Heart right ventricle (tissue), 16 donors: ENCODE results near the gene SMIM33. TPM values are rescaled to one million over a fixed set of nuclear protein-coding genes. Genes with fewer than 3 reads are reported as not detected.

Experiments
- ATAC-seq, 8 donors: fragments of 200-7000 bp; cut with Tn5 transposase; one replicate each; pipeline ENCODE4 v1.9.1; 2020; ENCODE audit warnings: mild to moderate bottlenecking in 8 of 8, moderate library complexity in 8 of 8, moderate number of reproducible peaks in 1 of 8
- DNase-seq, 2 donors: peaks; one replicate each; pipeline ENCODE4 v3.0.0-alpha.2; 2020
- H3K27ac ChIP-seq, 10 donors: fragments of 200-600 bp; sonication (generic) in 2 of 10; one replicate each; pipeline versions ENCODE4 v1.5.0 to v1.8.0; 2020 to 2022; ENCODE audit warnings: mild to moderate bottlenecking in 3 of 10
- H3K27me3 ChIP-seq, 7 donors: fragments of 200-600 bp; one replicate each; pipeline ENCODE4 v1.8.0; 2021 to 2022; ENCODE audit warnings: mild to moderate bottlenecking in 2 of 7
- H3K36me3 ChIP-seq, 9 donors: fragments of 200-600 bp; sonication (generic) in 1 of 9; one replicate each; pipeline versions ENCODE4 v1.5.0 to v1.8.0; 2020 to 2022; ENCODE audit warnings: mild to moderate bottlenecking in 2 of 9
- H3K4me1 ChIP-seq, 9 donors: fragments of 200-600 bp; sonication (generic) in 1 of 9; one replicate each; pipeline versions ENCODE4 v1.5.0 to v1.8.0; 2020 to 2022; ENCODE audit warnings: mild to moderate bottlenecking in 4 of 9
- H3K4me3 ChIP-seq, 10 donors: fragments of 200-600 bp; sonication (generic) in 2 of 10; one replicate each; pipeline versions ENCODE4 v1.5.0 to v1.8.0; 2020 to 2022; ENCODE audit warnings: mild to moderate bottlenecking in 7 of 10, moderate library complexity in 2 of 10
- H3K9me3 ChIP-seq, 11 donors: fragments of 200-600 bp in 10 of 11; sonication (generic) in 2 of 11; one replicate each; pipeline versions ENCODE4 v1.5.0 to v1.8.0; 2013 to 2022; ENCODE audit warnings: mild to moderate bottlenecking in 2 of 11, control low read depth in 1 of 11, moderate library complexity in 1 of 11
- WGBS, 2 donors: extraction: QIAGEN DNeasy Blood & Tissue Kit; methylation state at CpG; one replicate each; pipeline ENCODE4 v1.1.7; 2013; ENCODE audit warnings: inconsistent platforms in 1 of 2; 5-methylcytosine and 5-hydroxymethylcytosine counted together
- intact Hi-C, 10 donors: fragments of 100-400 bp; cut with DNase I; formaldehyde crosslinking; loops; one replicate each; pipeline versions ENCODE4 v1.11.1 to v1.14.2; 2022
- polyA plus RNA-seq, 2 donors: library from polyadenylated mRNA; stranded (reverse); fragments of 200-250 nt; gene quantifications; one replicate each; pipeline ENCODE4 v1.2.3, GENCODE V29; 2013
- total RNA-seq, 10 donors: library from RNA; stranded (reverse); fragmentation: NEBNext Ultra II Directional in 3 of 10; extraction: Animal tissue kit (Norgen Biotek cat#: 25700) in 3 of 10; gene quantifications; one replicate each; pipeline versions ENCODE4 v1.2.1 to v1.2.4, GENCODE V29; 2021 to 2023
- TF ChIP-seq, protein P1 (sequence below), 9 donors: fragments of 200-600 bp; sonication (generic) in 2 of 9; IDR thresholded peaks; one replicate each; pipeline versions ENCODE4 v1.5.0 to v1.8.0; 2021 to 2022; ENCODE audit warnings: antibody characterized with exemption in 9 of 9, mild to moderate bottlenecking in 5 of 9, moderate library complexity in 1 of 9
- donor health status: Arrhythmogenic right ventricular cardiomyopathy.
- donor health status: ischemic (EF 13 %, LVEDD 7.1; RV severe dilation, severe dysfunction).
- donor health status: healthy with polysubstance abuse.
- donor health status: DM: no; HTN: yes; CAD: no.
- donor health status: DM: no; HTN: no; CAD: no.
- donor health status: ischemic (EF 25% LVEDD 6.9; RV normal size, moderate dysfunction).
- donor health status: ischemic (EF 25% LVEDD 5.7; RV mildly dilated, moderate dysfunction).
- donor health status: healthy.
- donor health status: DM: yes; HTN: yes; CAD: no.
- donor health status: Ischemic cardiomyopathy.
- donor health status: ischemic (EF 35%, LVEDD 5.7; RV mildly dilated, moderate dysfunction).
- donor health status: nonischemic (EF 11% LVEDD 7.7; RV severe dilation, severe dysfunction).
- donor health status: DM: yes; HTN: yes; CAD: no.
- donor health status: PGD.
- donor health status: ischemic (EF 29% LVEDD 5.4; RV normal size, mild dysfunction).
- donor health status: nonischemic (EF 23%, LVEDD 6.1; RV moderate dilation, normal function).

Gene SMIM33
- total and polyA plus RNA-seq, 12 donors, result not detected

DNA sequence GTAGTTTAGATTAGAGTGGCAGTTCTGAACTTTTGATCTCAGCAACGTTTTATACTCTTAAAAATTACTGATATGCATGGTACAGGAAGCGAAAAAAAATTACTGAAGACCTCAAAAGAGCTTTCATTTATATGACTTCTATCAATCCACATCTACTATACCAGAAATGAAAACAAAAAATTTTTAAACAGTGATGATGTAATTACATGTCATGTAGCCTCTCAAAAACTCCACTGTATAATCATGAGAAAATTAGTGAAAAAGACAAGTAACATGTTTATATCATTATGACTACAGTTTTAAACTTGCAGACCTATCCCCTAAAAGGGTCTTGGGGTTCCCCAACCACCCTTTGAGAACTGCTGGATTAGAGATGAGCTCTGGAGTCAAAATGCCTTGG, 40.8 kb upstream of the SMIM33 start:
- H3K36me3 ChIP-seq, result peaks cover 0 to 100% (median 37%) of the 10 kb centered on the region in 9 donors
- DNase-seq (no peak), ATAC-seq (no peak)
- H3K4me3 ChIP-seq, result no peak overlapping the region
- no peaks in the 10 kb centered on the region for H3K4me1 ChIP-seq
- intact Hi-C loops, result no loop called here
- no peaks in the 10 kb centered on the region for H3K27me3 ChIP-seq
- no peaks in the 10 kb centered on the region for H3K9me3 ChIP-seq
- TF ChIP-seq, protein P1, sequence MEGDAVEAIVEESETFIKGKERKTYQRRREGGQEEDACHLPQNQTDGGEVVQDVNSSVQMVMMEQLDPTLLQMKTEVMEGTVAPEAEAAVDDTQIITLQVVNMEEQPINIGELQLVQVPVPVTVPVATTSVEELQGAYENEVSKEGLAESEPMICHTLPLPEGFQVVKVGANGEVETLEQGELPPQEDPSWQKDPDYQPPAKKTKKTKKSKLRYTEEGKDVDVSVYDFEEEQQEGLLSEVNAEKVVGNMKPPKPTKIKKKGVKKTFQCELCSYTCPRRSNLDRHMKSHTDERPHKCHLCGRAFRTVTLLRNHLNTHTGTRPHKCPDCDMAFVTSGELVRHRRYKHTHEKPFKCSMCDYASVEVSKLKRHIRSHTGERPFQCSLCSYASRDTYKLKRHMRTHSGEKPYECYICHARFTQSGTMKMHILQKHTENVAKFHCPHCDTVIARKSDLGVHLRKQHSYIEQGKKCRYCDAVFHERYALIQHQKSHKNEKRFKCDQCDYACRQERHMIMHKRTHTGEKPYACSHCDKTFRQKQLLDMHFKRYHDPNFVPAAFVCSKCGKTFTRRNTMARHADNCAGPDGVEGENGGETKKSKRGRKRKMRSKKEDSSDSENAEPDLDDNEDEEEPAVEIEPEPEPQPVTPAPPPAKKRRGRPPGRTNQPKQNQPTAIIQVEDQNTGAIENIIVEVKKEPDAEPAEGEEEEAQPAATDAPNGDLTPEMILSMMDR (IDR thresholded peaks at IDR 0.05), result no peak
- H3K27ac ChIP-seq, result no peak overlapping the region
- WGBS, 2 donors, result 78 to 83% methylated on average over 2 of the region's 2 CpGs

DNA sequence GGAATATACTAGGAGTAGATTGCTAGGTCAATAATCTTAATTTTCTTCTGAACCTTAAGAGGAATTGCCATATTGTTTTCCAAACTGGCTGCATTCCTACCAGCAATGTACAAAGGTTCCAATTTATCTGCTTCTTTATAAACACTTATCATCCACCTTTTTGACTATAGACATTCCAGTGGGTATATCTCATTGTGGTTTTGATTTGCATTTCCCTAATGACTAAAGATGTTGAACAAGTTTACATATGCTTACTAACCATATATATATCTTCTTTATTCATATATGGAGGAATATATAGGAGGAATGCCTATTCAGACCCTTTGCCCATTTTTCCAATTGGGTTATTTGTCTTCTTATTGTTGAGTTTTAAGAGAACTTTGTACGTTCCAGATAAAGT, 39.1 kb upstream of the SMIM33 start:
- TF ChIP-seq, protein P1 (IDR thresholded peaks at IDR 0.05), result no peak
- DNase-seq (no peak), ATAC-seq (no peak)
- H3K4me3 ChIP-seq, result no peak overlapping the region
- intact Hi-C loops, result no loop called here
- H3K27me3 ChIP-seq, result no peaks in the 10 kb centered on the region
- H3K4me1 ChIP-seq, result no peaks in the 10 kb centered on the region
- H3K36me3 ChIP-seq, result peaks cover 0 to 99% (median 38%) of the 10 kb centered on the region in 9 donors
- H3K9me3 ChIP-seq, result no peaks in the 10 kb centered on the region
- no peak overlapping the region for H3K27ac ChIP-seq
- WGBS, 2 donors, result 85% methylated on average over 1 of the region's 1 CpG

DNA sequence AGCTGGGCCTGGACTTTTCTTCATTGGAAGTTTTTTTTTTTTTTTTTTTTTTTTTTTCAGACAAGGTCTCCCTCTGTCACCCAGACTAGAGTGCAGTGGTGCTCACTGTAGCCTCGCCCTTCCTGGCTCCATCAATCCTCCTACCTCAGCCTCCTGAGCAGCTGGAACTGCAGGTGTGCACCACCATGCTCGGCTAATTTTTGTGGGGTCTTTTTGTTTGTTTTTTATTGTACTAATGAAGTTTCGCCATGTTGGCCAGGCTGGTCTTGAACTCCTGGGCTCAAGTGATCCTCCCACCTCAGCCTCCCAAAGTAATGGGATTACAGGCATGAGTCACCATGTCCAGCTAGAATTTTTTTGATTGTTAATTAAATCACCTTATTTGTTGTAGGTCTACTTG, 35.1 kb upstream of the SMIM33 start:
- no peaks in the 10 kb centered on the region for H3K27me3 ChIP-seq
- DNase-seq (no peak), ATAC-seq (no peak)
- intact Hi-C loops, result loop anchor here in 1 of 10 donors (5.0 kb wide), 1 partner anchor 47 kb away; the partner anchor contains the start of gene STING1
- H3K36me3 ChIP-seq, result peaks cover 0 to 68% (median 22%) of the 10 kb centered on the region in 9 donors
- peaks cover 0 to 16% (median 12%) of the 10 kb centered on the region in 9 donors for H3K4me1 ChIP-seq
- H3K27ac ChIP-seq, result no peak overlapping the region
- WGBS, 2 donors, result 95 to 97% methylated on average over 3 of the region's 3 CpGs
- no peaks in the 10 kb centered on the region for H3K9me3 ChIP-seq
- no peak overlapping the region for H3K4me3 ChIP-seq
- TF ChIP-seq, protein P1 (IDR thresholded peaks at IDR 0.05), result no peak

DNA sequence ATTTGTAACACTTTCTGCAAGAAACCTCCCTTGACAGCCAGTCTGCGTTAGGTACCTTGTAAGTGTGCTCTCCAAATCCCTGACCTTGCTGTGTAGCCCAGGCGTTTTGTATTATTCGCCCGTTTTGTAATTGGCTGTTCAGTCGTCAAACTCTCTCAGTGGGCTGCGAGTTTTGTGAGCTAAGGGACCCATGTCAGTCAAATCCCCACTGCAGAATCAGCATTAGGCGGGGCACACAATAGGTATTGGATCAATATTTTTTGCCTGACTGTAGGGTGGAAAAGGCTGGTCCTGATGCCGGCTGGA, 32.1 kb upstream of the SMIM33 start:
- no peaks in the 10 kb centered on the region for H3K27me3 ChIP-seq
- peak overlapping the region; percentile 85 to 98 (median 92) for H3K27ac ChIP-seq
- TF ChIP-seq, protein P1 (IDR thresholded peaks at IDR 0.05), result no peak
- no peaks in the 10 kb centered on the region for H3K9me3 ChIP-seq
- ATAC-seq (no peak), DNase-seq (no peak)
- H3K4me3 ChIP-seq, result peak overlapping the region; percentile 47 to 95 (median 78)
- peaks cover 0 to 38% (median 15%) of the 10 kb centered on the region in 9 donors for H3K36me3 ChIP-seq
- peaks cover 0 to 16% (median 12%) of the 10 kb centered on the region in 9 donors for H3K4me1 ChIP-seq
- intact Hi-C loops, result loop anchor here in 1 of 10 donors (5.0 kb wide), 1 partner anchor 44 kb away; the partner anchor contains the start of gene STING1
- WGBS, 2 donors, result 26% methylated on average over 8 of the region's 8 CpGs
